H1 (cell line): Measurements from ENCODE around the gene ARHGAP10. TPM values are rescaled to one million over a fixed set of nuclear protein-coding genes. Genes with fewer than 3 reads are reported as not detected.

ENCODE experiments used
- CTCF ChIA-PET: fragments of 300-600 bp; sonication (Branson Sonifier 250); formaldehyde crosslinking; loops from one replicate; lab custom pipeline; 2021; ENCODE audit not compliant: partially characterized antibody; lab: Charles Lee
- POLR2A ChIA-PET: fragments of 300-600 bp; sonication (Branson Sonifier 250); formaldehyde crosslinking; loops from one replicate; lab custom pipeline; 2021; ENCODE audit warnings: inconsistent platforms; ENCODE audit not compliant: partially characterized antibody; lab: Charles Lee
- DNase-seq, 2 experiments: peaks; one replicate each; pipeline versions ENCODE4 v3.0.0 to v3.0.0-alpha.2; 2010 to 2022; ENCODE audit warnings: low spot score in 2 of 2, low read depth in 1 of 2, mixed read lengths in 1 of 2
- FAIRE-seq: peaks from 2 replicates; lab custom pipeline; 2011; peaks lifted over from hg19 to GRCh38; lab: Jason Lieb, UNC
- H2AFZ ChIP-seq: 2 replicates; pipeline ENCODE4 v1.8.1; 2012; ENCODE audit warnings: low read length, inconsistent platforms
- H2AK5ac ChIP-seq: 2 replicates; pipeline ENCODE4 v1.6.1; 2013; ENCODE audit warnings: low read depth, low read length
- H2BK120ac ChIP-seq: replicated peaks from 2 replicates; pipeline ENCODE3; 2013; ENCODE audit warnings: low read depth, low read length, inconsistent platforms
- H2BK12ac ChIP-seq: 2 replicates; pipeline ENCODE4 v1.6.1; 2013; ENCODE audit warnings: low read depth, low read length
- H2BK15ac ChIP-seq: 2 replicates; pipeline ENCODE4 v1.6.1; 2013; ENCODE audit warnings: low read length
- H2BK20ac ChIP-seq: 2 replicates; pipeline ENCODE4 v1.6.1; 2013; ENCODE audit warnings: low read length
- H2BK5ac ChIP-seq: 2 replicates; pipeline ENCODE4 v1.6.1; 2013; ENCODE audit warnings: low read depth, low read length
- H3K14ac ChIP-seq: 2 replicates; pipeline ENCODE4 v1.6.1; 2013; ENCODE audit warnings: inconsistent platforms; ENCODE audit not compliant: insufficient read length
- H3K18ac ChIP-seq: 2 replicates; pipeline ENCODE4 v1.6.1; 2013; ENCODE audit warnings: low read length; ENCODE audit errors: extremely low read depth
- H3K23ac ChIP-seq: 2 replicates; pipeline ENCODE4 v1.6.1; 2013; ENCODE audit warnings: inconsistent platforms; ENCODE audit not compliant: insufficient read length
- H3K23me2 ChIP-seq: 2 replicates; pipeline ENCODE4 v1.6.1; 2013; ENCODE audit warnings: low read depth, low read length
- H3K27ac ChIP-seq: 2 replicates; pipeline ENCODE4 v1.6.1; 2011; ENCODE audit warnings: low read depth, low read length, inconsistent platforms
- H3K27me3 ChIP-seq, 4 experiments: replicated peaks in 1 of 4; 1 replicate in 1 of 4; 2 replicates in 3 of 4; pipeline versions ENCODE4 v1.6.1 to v1.8.1; 2011 to 2013; ENCODE audit warnings: low read length in 3 of 4, mild to moderate bottlenecking in 3 of 4, inconsistent platforms in 2 of 4, mixed read lengths in 2 of 4, moderate library complexity in 1 of 4; ENCODE audit not compliant: control insufficient read depth in 3 of 4, insufficient read depth in 3 of 4; ENCODE audit errors: extremely low read depth in 1 of 4
- H3K36me3 ChIP-seq, 4 experiments: 2 replicates each; pipeline versions ENCODE4 v1.6.1 to v1.8.1; 2011 to 2013; ENCODE audit warnings: mild to moderate bottlenecking in 4 of 4, low read length in 3 of 4, moderate library complexity in 2 of 4, control low read depth in 1 of 4, inconsistent platforms in 1 of 4; ENCODE audit not compliant: insufficient read depth in 4 of 4, control insufficient read depth in 2 of 4
- H3K4ac ChIP-seq: replicated peaks from 2 replicates; pipeline ENCODE3; 2013; ENCODE audit warnings: low read length, low read depth, mixed read lengths, inconsistent platforms; ENCODE audit not compliant: insufficient read length
- H3K4me1 ChIP-seq, 4 experiments: replicated peaks in 1 of 4; 1 replicate in 1 of 4; 2 replicates in 3 of 4; pipeline versions ENCODE4 v1.6.1 to v1.8.1; 2011 to 2013; ENCODE audit warnings: low read length in 3 of 4, inconsistent platforms in 2 of 4, mixed read lengths in 1 of 4; ENCODE audit not compliant: insufficient read depth in 4 of 4, control insufficient read depth in 3 of 4
- H3K4me2 ChIP-seq, 2 experiments: 2 replicates each; pipeline versions ENCODE4 v1.6.1 to v1.8.1; 2011 to 2013; ENCODE audit warnings: low read depth in 2 of 2, low read length in 2 of 2, control low read depth in 1 of 2, inconsistent platforms in 1 of 2, mild to moderate bottlenecking in 1 of 2; ENCODE audit not compliant: insufficient read depth in 1 of 2
- H3K4me3 ChIP-seq, 4 experiments: fragments of 200-600, 300-600 bp in 1 of 4; sonication (generic), shearing (Covaris generic), sonication (Bioruptor Twin) in 1 of 4; 2 replicates each; pipeline versions ENCODE4 v1.5.1 to v1.8.1; 2011 to 2016; ENCODE audit warnings: low read length in 4 of 4, low read depth in 3 of 4, control low read depth in 2 of 4, inconsistent platforms in 2 of 4, mild to moderate bottlenecking in 2 of 4, mixed read lengths in 1 of 4, moderate library complexity in 1 of 4; ENCODE audit not compliant: insufficient read depth in 2 of 4; ENCODE audit errors: extremely low read depth in 1 of 4
- H3K56ac ChIP-seq: replicated peaks from 2 replicates; pipeline ENCODE3; 2013; ENCODE audit warnings: low read depth, mild to moderate bottlenecking, mixed read lengths, low read length, inconsistent platforms; ENCODE audit not compliant: insufficient read length
- H3K79me1 ChIP-seq: 2 replicates; pipeline ENCODE4 v1.6.1; 2013; ENCODE audit warnings: low read depth, low read length, control low read depth
- H3K79me2 ChIP-seq, 2 experiments: 2 replicates each; pipeline versions ENCODE4 v1.6.1 to v1.8.1; 2012 to 2013; ENCODE audit warnings: low read length in 2 of 2, mild to moderate bottlenecking in 2 of 2, inconsistent platforms in 1 of 2; ENCODE audit not compliant: insufficient read depth in 2 of 2, control insufficient read depth in 1 of 2
- H3K9ac ChIP-seq, 4 experiments: replicated peaks in 1 of 4; 1 replicate in 1 of 4; 2 replicates in 3 of 4; pipeline versions ENCODE4 v1.6.1 to v1.8.1; 2011 to 2013; ENCODE audit warnings: low read depth in 3 of 4, low read length in 3 of 4, control low read depth in 2 of 4, mild to moderate bottlenecking in 2 of 4, moderate library complexity in 2 of 4, inconsistent platforms in 1 of 4; ENCODE audit errors: extremely low read depth in 1 of 4
- H3K9me3 ChIP-seq, 2 experiments: 2 replicates each; pipeline versions ENCODE4 v1.6.1 to v1.8.1; 2012 to 2013; ENCODE audit warnings: mild to moderate bottlenecking in 2 of 2, moderate library complexity in 2 of 2, control low read depth in 1 of 2, inconsistent platforms in 1 of 2, low read depth in 1 of 2, low read length in 1 of 2, mixed read lengths in 1 of 2; ENCODE audit not compliant: insufficient read depth in 2 of 2
- H4K20me1 ChIP-seq, 2 experiments: replicated peaks in 1 of 2; 2 replicates each; pipeline versions ENCODE3 to v1.8.1; 2011 to 2013; ENCODE audit warnings: inconsistent platforms in 2 of 2, low read length in 2 of 2, mild to moderate bottlenecking in 1 of 2; ENCODE audit not compliant: insufficient read depth in 2 of 2, control insufficient read depth in 1 of 2
- H4K5ac ChIP-seq: 2 replicates; pipeline ENCODE4 v1.6.1; 2013; ENCODE audit warnings: low read length, low read depth, mixed read lengths, inconsistent platforms; ENCODE audit not compliant: insufficient read length
- H4K8ac ChIP-seq: 2 replicates; pipeline ENCODE4 v1.8.0; 2013; ENCODE audit warnings: mild to moderate bottlenecking, moderate library complexity, low read length, inconsistent platforms; ENCODE audit not compliant: insufficient read depth; ENCODE audit errors: extremely low read depth
- H4K91ac ChIP-seq: replicated peaks from 2 replicates; pipeline ENCODE3; 2013; ENCODE audit warnings: low read length, mixed read lengths, inconsistent platforms; ENCODE audit not compliant: insufficient read length
- BCL11A ChIP-seq, 2 experiments: IDR thresholded peaks; one replicate each; pipeline ENCODE4 v1.6.1; 2011; ENCODE audit warnings: low read depth in 2 of 2, low read length in 2 of 2, mild to moderate bottlenecking in 2 of 2
- CBX5 ChIP-seq: fragments of 300-800, 300-1000 bp; sonication (generic); IDR thresholded peaks from 2 replicates; pipeline ENCODE4 v1.7.1; 2016; ENCODE audit warnings: antibody characterized with exemption, low read length, low read depth
- E2F6 ChIP-seq: IDR thresholded peaks from 2 replicates; pipeline ENCODE4 v1.6.1; 2012; ENCODE audit warnings: inconsistent platforms
- EZH2 ChIP-seq: fragments of 200-600 bp; sonication (generic); IDR thresholded peaks from 2 replicates; pipeline ENCODE4 v1.7.1; 2012; ENCODE audit warnings: low read depth, mild to moderate bottlenecking, moderate library complexity, low read length, inconsistent platforms; ENCODE audit not compliant: severe bottlenecking
- POLR2A ChIP-seq, 2 experiments: IDR thresholded peaks; 1 replicate in 1 of 2; 2 replicates in 1 of 2; pipeline ENCODE4 v1.6.1; 2011; ENCODE audit warnings: low read depth in 2 of 2, low read length in 2 of 2, mild to moderate bottlenecking in 2 of 2; ENCODE audit errors: control extremely low read depth in 1 of 2
- RBBP5 ChIP-seq: IDR thresholded peaks from 2 replicates; pipeline ENCODE4 v1.7.1; 2012; ENCODE audit warnings: low read depth, mild to moderate bottlenecking, inconsistent platforms, low read length, moderate library complexity, borderline replicate concordance
- WGBS, 2 experiments: shearing (Covaris generic) in 1 of 2; methylation state at CpG; one replicate each; pipeline versions ENCODE4 v1.1.6 to v1.1.7; 2013 to 2015; ENCODE audit warnings: low lambda C conversion rate in 2 of 2, mixed read lengths in 2 of 2, inconsistent platforms in 1 of 2, low coverage in 1 of 2, missing lambda C conversion rate in 1 of 2; ENCODE audit not compliant: insufficient replicate concordance in 2 of 2, insufficient coverage in 1 of 2, insufficient read length in 1 of 2; ENCODE audit errors: extremely low coverage in 1 of 2, missing lambda C conversion rate in 1 of 2; 5-methylcytosine and 5-hydroxymethylcytosine counted together
- polyA plus RNA-seq, 7 experiments: library from polyadenylated mRNA; depleted of rRNA in 3 of 7; stranded (reverse) in 5 of 7; unstranded in 2 of 7; fragments of >200 nt in 5 of 7; fragments of 200-250 nt in 2 of 7; gene quantifications; 1 replicate in 5 of 7; 2 replicates in 1 of 7; 4 replicates in 1 of 7; pipeline versions ENCODE4 v1.2.1 to v1.2.3, GENCODE V29; 2011 to 2013; ENCODE audit warnings: missing spikeins in 2 of 7, mixed read lengths in 2 of 7
- total RNA-seq: library from RNA; stranded (reverse); fragmentation: NEBNext Ultra II Directional; extraction: Animal tissue kit (Norgen Biotek cat#: 25700); gene quantifications from 2 replicates; pipeline ENCODE4 v1.2.1, GENCODE V29; 2021

ARHGAP10 gene
- total and polyA plus RNA-seq, 2 of the 8 experiments (the other 6 are each of a cell fraction or from before 2014, with no cell fraction given): 3.7 to 6.1 TPM

- H4K5ac ChIP-seq: no peak overlapping the region
- H3K36me3 ChIP-seq: no peaks in the 10 kb centered on the region
- no peak overlapping the region for H3K18ac ChIP-seq
- POLR2A ChIA-PET: no interaction called here
- H4K20me1 ChIP-seq: peaks cover 0 to 2% of the 10 kb centered on the region in 2 experiments
- no peak overlapping the region for H2BK15ac ChIP-seq
- H3K9me3 ChIP-seq: no peaks in the 10 kb centered on the region
- H2BK12ac ChIP-seq: no peak overlapping the region
- no peak overlapping the region for H2BK20ac ChIP-seq
- H2AFZ ChIP-seq: no peak overlapping the region
- no peak for TF ChIP-seq RBBP5
- no peak for TF ChIP-seq CBX5
- no peak for TF ChIP-seq BCL11A (IDR thresholded peaks at IDR 0.05; ENCODE audit: low read depth in 2 of 2, low read length in 2 of 2)
- TF ChIP-seq POLR2A (IDR thresholded peaks at IDR 0.05; ENCODE audit: control extremely low read depth in 1 of 2, low read depth in 2 of 2, low read length in 2 of 2): no peak
- TF ChIP-seq E2F6: no peak
- TF ChIP-seq EZH2: no peak
- H3K4ac ChIP-seq: no peak overlapping the region
- H3K79me1 ChIP-seq: no peaks in the 10 kb centered on the region; the same call in 1 of the 2 replicates
- H3K4me1 ChIP-seq: no peaks in the 10 kb centered on the region
- FAIRE-seq (no peak), DNase-seq (no peak)
- no peak overlapping the region for H4K91ac ChIP-seq
- H3K56ac ChIP-seq: no peak overlapping the region
- no peak overlapping the region for H2AK5ac ChIP-seq
- no peaks in the 10 kb centered on the region; a peak in 1 of 4 replicates for H3K79me2 ChIP-seq
- no peaks in the 10 kb centered on the region for H3K27me3 ChIP-seq
- H2BK120ac ChIP-seq: no peak overlapping the region
- H3K23ac ChIP-seq: no peak overlapping the region
- H3K9ac ChIP-seq: no peak overlapping the region
- no peak overlapping the region for H3K4me3 ChIP-seq
- no peak overlapping the region for H4K8ac ChIP-seq
- no peak overlapping the region for H3K14ac ChIP-seq
- 90% methylated on average over 5 of the region's 5 CpGs; no CpG with 5 or more reads in 1 of the 2 experiments for WGBS, 2 experiments
- H2BK5ac ChIP-seq: no peak overlapping the region
- CTCF ChIA-PET: interaction anchor here (0.6 to 1.0 kb wide), 2 partner anchors 36 to 38 kb away, joined by 4 read pairs; no protein-coding TSS in a partner anchor
- H3K27ac ChIP-seq: no peak overlapping the region
- no peak overlapping the region for H3K4me2 ChIP-seq
- no peaks in the 10 kb centered on the region for H3K23me2 ChIP-seq
Observed at GRCh38 chr4:147777456-147778091, 45.7 kb downstream of the ARHGAP10 start.
